Peyer's patch (tissue), 4 donors: ENCODE results near the gene FGD5.

ENCODE experiments used
- CTCF ChIP-seq, 6 experiments: fragments of 450-650 bp in 4 of 6; fragments of 200-600 bp in 2 of 6; sonication (generic) in 1 of 6; IDR thresholded peaks; one replicate each; pipeline ENCODE4 v1.5.1; 2017 to 2019; ENCODE audit warnings: antibody characterized with exemption in 6 of 6, mild to moderate bottlenecking in 3 of 6, moderate library complexity in 1 of 6
- POLR2A ChIP-seq, 2 donors: fragments of 450-650 bp; IDR thresholded peaks; one replicate each; pipeline ENCODE4 v1.5.1; 2017; ENCODE audit warnings: antibody characterized with exemption in 2 of 2, mild to moderate bottlenecking in 2 of 2, moderate library complexity in 2 of 2

GRCh38 chr3:14797731-14798130 is 21.0 kb upstream of the FGD5 start:
- TF ChIP-seq CTCF (IDR thresholded peaks at IDR 0.05) (no peak), POLR2A (IDR thresholded peaks at IDR 0.05) (no peak)
